Astrocyte (in vitro differentiated cells and primary cell): Measurements from ENCODE around the gene TMEM200A.

Source experiments
- EZH2 ChIP-seq: IDR thresholded peaks from 2 replicates; pipeline ENCODE4 v1.6.1; 2012; ENCODE audit warnings: mild to moderate bottlenecking, low read length, inconsistent platforms; ENCODE audit not compliant: insufficient read depth
- TF ChIP-seq, protein P1 (sequence below): IDR thresholded peaks from 2 replicates; pipeline ENCODE4 v1.5.1; 2011; ENCODE audit warnings: low read depth, mild to moderate bottlenecking, inconsistent platforms, low read length, moderate library complexity; ENCODE audit not compliant: insufficient read depth

DNA sequence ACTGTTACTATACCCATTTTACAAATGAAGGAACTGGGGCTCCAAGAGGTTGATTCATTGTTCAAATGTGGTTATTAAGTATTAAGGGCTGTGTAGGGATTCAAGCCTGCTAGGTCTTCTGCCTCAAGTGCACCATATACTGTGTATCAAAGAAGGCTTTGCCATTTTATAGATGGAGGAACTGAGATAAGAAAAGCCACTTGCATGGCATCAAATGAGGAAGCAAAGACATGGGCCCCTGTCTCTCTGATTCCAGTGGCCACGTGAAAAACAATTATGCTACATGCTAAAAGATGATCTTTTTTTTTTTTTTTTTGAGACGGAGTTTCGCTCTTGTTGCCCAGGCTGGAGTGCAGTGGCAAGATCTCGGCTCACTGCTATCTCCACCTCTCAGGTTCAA is 67.0 kb downstream of the TMEM200A start:
- TF ChIP-seq, protein P1, sequence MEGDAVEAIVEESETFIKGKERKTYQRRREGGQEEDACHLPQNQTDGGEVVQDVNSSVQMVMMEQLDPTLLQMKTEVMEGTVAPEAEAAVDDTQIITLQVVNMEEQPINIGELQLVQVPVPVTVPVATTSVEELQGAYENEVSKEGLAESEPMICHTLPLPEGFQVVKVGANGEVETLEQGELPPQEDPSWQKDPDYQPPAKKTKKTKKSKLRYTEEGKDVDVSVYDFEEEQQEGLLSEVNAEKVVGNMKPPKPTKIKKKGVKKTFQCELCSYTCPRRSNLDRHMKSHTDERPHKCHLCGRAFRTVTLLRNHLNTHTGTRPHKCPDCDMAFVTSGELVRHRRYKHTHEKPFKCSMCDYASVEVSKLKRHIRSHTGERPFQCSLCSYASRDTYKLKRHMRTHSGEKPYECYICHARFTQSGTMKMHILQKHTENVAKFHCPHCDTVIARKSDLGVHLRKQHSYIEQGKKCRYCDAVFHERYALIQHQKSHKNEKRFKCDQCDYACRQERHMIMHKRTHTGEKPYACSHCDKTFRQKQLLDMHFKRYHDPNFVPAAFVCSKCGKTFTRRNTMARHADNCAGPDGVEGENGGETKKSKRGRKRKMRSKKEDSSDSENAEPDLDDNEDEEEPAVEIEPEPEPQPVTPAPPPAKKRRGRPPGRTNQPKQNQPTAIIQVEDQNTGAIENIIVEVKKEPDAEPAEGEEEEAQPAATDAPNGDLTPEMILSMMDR = no peak
- TF ChIP-seq EZH2 = no peak
